NCI-H1694 treated with DMSO at 0.1 percent for 48 hours (cell line): ENCODE results near the gene IL31.

Experiments
- DNase-seq: peaks from one replicate; lab custom pipeline; 2025; lab: John Stamatoyannopoulos, UW

IL31 gene

DNA sequence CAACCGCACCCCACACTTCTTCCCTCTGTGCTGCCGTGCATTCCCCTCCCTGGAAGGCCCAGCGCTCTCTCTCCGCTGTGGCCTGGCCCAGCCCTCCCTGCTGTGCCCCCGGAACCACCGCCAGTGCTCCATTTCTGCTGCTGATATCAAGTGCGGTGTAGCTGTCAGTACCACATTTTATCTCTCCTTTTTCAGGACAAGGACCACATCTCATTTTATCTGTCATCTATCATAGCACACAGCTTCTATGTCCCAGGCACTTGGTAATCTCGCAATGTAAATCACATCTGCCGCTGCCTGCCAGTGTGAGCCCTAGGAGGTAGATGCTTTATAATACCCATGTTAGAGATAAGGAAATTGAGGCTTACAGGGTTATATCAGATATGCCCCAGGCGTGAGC is 18.3 kb downstream of the IL31 start:
- no peak for DNase-seq

DNA sequence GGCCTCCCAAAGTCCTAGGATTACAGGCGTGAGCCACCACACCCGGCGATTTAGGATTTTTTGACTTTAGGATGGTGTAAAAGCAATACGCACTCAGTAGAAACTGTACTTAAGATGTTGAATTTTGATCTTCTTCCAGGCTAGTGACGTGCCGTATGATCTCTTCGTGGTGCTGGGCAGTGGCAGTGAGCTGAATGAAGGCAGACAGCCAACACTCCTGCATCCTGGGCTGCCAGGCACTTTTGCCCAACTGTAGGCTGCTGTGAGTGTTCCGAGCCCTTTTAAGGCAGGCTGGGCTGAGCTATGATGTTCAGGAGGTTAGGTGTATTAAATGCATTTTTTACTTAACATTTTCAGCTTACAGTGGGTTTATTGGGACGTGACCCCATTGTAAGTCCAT is 21.3 kb downstream of the IL31 start:
- DNase-seq = no peak

DNA sequence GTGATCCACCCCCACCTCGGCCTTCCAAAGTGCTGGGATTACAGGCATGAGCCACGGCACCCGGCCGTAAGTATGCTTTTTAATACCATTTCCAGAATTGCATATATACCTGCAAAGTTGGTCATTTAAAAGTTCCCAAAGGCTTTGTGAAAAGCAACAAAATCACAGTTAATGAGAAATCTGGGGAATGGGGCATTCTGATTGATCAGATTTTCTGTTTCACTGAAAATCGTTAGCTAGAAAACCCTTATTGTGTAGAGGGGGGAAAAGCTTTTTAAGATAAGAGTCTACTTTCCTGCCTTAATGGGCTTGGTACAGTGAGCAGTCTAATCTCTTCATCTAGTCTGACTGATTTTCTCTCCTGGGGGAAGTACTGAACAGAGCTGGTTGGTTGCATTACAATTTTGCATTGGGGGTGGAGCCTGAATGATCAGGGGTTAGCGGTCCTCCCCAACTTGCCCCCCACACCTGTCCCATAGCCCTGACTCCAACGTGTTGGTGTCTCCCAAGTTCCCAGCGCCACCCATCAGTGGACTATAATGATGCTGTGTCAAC is 23.8 kb downstream of the IL31 start:
- DNase-seq = no peak

DNA sequence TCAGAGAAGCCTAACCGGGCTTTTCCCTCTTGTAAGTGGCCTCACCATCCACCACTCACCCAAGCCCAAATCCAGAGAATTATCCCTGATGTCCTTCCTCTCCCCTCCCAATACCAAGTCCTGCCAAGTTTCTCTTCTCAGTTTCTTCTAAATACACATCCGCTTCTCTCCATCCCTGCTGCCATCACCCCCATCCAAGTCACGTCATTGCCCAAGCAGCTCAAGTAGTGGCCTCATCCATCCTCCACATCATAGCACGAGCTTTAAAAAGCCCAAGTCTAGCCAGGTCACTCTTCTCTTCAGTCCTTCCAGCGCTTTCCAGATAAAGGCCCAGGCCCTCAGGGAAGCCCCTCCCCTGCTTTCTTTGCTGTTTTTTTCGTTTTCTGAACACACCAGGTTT is 25.4 kb downstream of the IL31 start:
- DNase-seq = no peak

DNA sequence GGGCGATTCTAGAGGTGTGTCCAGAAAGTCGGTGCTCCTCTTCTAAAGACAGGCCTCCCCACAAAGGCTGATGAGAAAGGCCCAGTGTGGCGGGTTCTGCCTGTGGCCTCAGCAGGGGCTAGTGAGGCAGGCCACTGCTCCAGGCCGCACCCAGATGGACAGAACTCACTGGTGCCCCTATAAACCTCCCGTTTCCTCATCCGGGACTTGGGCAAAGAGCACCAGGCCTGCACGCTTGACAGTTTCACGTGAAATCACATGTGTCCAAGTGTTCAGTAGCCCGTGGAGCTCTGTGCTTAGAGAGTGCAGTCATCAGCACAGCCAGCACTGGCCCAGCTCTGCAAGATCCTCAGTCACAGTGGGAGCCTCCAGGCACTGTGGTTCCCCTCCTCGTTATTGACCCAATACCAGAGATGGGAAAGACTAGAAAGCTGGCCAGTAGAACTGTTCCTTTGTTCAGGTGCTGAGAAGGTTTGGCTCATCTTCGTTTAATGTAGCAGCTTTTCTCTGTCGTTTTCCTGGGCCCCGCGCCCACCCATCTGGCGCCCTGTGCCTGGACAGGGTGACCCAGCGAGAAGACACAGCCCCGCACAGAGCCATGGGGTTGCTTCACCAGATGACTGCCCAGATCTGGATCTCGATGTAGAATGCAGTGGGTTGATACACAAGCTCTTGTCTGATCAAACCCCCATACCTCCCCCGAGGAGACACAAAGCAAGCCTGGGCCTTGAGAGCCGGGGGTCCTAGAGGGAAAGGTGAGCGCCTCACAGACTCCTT is 26.3 kb downstream of the IL31 start:
- DNase-seq = no peak

DNA sequence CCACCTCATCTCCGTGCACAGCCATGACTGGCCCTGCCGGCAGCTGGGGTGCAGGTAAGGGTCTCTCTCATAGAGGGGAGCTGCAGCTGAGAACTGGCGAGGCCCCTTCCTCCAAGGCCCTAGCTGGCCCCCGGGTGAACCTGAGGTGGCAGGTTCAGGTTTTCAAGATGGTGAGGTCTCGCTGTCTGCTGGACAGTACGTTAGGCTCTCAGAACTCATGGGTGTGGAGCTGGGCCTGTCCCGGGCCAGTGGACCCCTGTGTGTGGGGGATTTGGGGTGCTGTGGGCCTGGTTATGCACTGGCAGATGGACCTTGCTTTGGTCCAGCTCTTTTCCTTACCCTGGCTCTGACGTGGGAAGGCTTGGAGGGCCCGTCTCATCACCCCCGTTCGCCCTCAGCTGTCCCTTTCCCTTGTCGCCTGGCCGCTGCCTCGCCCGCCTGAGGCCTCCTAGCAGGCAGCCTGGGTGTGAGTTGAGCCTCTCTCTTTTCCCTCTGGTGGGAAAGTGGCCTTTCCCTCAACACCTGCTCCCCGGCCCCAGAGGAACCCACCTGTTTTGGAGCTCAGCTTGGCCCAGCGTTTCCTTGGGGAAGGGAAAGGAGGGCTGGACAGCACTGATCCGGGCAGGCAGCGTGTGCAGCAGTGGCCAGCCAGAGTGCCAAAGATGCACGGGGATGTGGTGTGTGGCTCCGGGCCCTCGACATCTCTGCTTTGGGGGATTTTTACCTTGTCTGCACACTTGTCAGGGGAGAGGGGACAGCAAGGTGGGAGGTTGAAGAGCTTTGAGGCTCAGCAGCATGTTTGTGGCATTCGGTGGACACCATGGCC is 28.3 kb downstream of the IL31 start:
- DNase-seq = no peak

DNA sequence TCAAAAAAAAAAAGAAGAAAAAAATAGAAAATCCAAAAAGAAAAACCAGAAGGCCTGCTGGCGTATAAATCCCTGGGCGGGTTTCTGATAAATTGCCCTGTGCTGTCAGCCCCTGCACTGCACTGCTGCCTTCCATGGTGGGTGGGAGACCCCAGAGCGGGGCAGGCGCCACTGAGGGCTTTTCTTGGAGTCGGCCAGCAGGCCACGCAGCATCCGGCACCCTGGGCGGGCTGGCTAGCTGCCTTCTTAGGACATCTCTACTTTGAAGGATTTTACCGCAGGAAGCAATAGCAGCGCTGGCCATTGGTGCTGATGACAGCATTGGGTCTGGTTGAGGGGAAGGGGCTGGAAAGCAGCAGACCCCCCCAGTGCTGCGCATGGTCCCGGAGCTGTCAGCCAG is 29.1 kb downstream of the IL31 start:
- DNase-seq = no peak

DNA sequence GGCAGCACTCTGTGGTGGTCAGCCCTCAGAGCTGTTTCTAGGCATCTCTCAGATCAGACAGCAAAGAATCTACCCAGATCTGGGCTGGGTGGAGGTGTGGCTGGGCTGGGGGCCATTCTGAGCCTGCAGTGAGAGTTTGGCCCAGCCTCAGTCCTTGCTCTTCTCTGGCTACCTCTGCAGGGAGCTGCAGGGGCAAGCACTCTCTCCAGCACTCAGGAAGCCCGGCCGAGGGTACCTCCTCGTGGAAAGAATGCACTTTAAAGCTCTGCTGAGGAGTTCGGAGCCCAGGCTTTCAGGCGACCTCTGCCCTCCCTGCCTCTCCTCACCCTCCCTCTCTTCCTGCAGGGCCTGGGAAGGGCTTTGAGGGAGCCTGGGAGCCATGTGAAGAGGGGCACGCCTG is 31.2 kb downstream of the IL31 start:
- DNase-seq = no peak

DNA sequence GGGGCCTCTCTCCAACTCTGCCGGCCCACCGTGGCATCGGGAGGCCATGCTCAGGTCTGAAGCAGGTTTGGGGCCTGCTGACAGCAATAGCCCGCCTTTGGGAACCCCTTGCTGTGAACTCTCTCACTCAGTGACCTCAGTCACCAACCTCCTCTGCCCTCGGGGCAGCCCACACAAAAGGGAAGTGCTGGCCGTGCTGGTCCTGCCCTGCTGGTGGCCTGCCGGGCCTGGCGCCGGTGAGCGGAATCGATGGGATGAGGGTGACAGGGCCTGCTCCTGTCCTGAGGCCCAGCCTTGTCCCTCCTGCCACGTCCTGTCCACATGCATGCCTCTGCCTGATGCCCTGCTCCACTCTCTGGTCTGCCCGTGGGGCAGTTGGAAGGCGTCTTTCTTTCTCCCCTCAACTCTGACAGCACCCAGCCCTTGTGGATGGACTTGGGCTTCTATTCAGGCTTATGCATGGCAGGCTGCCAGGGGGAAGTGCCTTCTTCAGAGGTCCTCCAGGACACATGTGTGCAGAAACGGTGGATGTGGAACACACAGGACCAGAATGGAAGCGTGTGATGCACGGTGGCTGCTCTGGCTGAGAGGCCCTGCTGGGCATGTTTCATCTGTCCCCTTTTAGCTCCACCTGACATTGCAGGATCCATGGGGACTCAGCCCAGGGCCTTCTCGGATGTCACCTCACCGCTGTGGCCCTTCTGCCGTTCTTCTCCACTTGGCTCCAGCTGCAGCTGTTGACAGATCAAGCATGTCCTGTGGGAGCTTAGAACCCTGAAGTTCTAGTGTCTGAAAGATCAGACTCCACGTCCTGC is 31.9 kb downstream of the IL31 start:
- DNase-seq = no peak

DNA sequence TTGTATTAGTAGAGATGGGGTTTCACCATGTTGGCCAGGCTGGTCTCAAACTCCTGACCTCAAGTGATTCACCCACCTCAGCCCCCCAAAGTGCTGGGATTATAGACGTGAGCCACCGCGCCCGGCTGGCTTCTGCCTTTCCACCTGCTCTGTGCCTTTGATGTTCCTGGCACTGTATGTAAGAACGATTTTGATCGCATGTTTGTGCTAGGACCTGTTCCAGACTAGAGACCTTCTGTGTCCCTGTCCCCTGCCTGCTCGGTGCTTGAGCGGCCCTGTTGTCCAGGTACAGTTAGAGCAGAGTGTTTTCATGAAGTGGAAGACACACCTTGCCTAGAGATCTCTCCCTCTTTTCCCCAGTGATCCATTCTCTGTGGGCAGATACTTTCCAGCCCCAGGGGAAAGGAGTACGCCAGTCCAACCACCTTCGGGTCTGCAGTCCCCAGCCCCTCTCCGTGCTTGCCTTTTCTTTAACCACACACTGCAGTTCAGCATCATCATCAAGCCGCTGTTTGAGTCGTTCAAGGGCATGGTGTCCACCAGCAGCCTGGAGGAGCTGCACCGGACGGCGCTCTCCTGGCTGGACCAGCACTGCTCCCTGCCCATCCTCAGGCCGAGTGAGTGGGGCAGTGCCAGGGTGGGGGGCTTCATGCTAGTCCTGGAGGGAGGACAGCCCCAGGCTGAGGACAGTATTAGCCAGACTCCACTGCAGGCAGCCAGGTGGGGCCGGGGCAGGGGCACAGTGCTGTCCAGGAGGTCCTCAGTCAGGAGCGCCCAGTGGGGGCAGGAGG is 33.4 kb downstream of the IL31 start:
- no peak for DNase-seq

DNA sequence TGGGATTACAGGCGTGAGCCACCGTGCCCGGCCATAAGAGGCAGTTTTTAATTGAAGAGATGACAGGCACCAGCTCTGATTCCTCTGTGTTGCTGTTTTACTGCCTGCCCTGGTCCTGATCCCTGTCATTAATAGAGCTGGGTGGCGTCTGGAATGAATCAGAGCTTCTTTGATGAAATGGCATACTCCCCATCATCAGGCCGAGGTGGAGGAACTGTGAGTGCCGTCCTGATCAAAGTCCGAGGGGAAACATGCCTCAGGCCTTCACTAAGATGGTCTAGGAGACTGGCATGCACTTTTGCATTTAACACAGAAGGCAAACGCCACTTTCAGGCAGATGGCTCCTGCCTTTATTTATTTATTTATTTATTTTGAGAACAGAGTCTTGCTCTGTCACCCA is 34.1 kb downstream of the IL31 start:
- DNase-seq = no peak

DNA sequence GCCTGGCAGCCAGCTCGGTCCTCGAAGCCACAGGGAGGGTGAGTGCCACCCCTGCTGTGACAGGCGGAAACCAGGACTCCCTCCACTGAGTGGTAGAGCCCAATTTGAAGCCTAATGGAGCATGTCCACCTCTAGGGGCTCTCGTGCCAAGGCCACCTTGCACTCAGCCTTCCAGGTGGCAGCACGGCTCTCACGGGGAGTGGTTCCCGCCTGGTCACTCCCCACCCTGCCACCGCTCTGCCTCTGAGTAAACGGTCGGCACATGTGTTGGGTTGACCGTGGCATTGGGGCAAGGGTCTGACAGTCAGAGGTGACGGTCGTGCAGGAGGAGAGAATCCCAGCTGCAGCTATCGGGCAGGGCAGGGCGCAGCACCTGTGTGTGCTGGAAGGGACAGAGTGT is 34.8 kb downstream of the IL31 start:
- no peak for DNase-seq

DNA sequence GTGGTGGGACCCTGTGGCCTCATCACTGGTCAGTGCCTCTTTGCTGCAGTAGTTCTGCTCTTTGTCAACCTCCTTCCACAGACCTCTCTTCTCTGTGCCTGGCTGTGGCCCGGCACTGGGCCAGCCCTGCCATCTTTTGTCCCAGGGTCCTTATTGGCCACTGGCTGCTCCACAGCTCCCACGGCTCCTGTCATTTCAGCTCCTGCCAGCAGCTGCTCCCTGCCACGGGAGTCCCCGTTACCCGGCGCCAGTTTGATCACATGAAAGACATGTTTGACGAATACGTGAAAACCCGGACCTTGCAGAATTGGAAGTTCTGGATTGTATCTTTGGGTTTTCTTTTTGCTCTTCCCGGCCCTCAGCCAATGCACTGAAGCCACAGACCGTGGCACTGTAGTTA is 35.4 kb downstream of the IL31 start:
- no peak for DNase-seq

DNA sequence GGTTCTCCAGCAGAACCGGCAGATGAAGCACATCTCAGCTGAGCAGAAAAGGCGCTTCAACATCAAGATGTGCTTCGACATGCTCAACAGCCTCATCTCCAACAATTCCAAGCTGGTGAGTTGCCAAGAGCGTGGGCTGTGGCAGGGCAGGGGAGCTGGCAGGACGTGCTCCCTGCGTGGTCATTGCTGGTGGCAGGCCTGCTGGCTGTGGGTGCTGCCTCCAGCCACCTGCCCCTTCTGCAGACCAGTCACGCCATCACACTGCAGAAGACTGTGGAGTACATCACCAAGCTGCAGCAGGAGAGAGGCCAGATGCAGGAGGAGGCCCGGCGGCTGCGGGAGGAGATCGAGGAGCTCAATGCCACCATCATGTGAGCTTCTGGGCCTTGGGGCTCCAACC is 35.8 kb downstream of the IL31 start:
- DNase-seq = no peak

DNA sequence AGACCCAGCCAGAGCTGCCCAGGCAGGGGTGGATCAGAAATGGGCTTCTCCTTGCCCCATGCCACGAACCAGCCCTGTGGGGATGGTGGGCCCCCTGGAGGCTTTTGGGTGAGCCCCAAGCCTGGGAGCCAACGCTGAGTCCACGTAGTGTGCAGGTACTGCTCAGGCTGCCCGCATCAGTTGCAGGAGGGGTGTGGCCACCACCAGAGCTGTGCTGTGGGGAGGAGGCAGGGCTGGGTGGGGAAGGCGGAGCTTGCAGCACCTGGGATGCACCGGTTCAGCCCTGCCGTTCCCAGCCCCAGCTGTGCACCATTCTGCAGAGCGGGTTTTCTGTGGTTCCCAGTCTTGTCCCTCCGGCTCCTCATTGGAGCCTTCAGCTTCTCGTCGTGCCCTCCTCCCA is 36.3 kb downstream of the IL31 start:
- no peak for DNase-seq

DNA sequence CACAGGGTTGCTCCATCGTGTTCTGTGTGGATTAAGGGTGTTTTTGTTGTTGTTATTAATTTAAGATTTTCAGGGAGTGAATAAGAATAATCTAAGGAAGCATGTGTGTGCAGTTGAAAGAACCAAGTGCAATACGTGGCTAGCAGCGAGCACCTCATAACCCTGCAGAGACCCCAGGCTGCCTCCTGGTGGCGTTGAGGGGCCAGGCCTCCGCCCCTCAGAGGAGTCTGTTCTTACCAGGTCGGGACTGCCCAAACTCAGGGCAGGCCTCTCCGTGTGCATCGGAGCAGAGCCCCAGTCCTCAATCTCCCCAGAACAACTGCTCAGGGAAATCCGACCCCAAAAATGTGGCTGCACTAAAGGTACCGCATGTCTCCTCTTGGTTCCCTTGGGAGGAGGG is 36.8 kb downstream of the IL31 start:
- no peak for DNase-seq

DNA sequence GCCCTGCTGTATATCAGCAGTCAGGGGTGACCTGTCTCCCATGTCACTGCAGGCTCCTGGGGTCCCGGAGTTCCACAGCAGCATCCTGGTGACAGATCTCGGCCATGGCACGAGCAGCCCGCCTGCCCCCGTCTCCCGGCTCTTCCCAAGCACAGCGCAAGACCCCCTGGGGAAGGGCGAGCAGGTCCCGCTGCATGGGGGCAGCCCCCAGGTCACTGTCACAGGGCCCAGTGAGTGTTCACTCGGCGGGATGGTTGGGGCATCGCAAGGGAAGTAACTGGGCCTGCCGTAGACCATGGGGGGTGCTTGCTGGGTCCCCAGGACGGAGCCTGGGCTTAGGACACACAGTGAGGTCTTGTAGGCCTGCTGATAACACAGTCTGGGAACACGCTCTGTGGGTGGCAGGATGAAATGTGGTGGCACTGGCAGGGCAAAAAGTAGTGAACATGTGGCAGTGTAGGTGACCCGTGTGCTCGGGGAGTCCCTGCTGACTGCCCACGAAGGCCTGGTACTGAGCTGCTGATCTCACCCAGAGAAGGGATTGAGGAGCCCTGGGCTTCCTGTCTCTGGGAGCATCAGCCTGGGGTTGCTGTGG is 38.5 kb downstream of the IL31 start:
- no peak for DNase-seq

DNA sequence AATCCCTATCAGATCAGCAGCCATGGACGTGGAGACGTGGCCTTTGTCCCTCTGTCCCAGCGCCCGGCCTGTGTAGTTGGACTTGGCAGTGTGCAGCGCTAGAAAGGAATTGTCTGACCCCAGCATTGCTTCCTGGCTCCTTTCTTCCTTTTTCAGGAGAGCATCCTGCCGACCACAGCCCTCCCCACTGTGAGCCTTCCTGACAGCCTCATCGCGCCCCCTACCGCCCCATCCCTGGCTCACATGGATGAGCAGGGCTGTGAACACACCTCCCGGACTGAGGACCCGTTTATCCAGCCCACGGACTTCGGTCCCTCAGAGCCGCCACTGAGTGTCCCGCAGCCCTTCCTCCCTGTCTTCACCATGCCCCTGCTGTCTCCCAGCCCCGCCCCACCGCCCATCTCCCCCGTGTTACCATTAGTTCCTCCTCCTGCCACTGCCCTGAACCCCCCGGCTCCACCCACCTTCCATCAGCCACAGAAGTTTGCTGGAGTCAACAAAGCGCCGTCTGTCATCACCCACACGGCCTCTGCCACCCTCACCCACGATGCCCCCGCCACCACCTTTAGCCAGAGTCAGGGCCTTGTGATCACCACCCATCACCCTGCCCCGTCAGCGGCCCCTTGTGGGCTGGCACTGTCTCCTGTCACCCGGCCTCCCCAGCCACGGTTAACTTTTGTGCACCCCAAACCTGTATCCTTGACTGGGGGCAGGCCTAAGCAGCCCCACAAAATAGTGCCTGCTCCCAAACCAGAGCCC is 40.6 kb downstream of the IL31 start:
- DNase-seq = no peak

DNA sequence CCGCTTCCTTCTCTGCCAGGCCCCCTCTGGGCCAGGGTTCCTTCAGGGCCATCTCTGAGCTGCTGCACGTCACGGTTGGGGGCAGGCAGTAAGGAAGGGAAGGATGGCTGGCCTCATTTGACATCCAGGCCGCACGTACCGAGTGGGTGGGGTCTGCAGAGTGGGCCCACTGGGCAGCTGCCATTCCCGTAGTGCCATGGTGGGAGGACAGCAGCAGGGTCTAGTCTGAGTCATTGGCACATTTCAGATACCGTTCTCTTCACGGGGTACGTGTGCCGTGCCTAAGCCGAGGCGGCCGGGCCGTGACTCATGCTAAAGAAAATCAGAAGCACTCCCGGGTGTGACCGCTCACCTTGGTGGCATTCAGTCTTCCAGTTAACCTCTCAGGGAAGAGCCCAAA is 43.9 kb downstream of the IL31 start:
- no peak for DNase-seq

DNA sequence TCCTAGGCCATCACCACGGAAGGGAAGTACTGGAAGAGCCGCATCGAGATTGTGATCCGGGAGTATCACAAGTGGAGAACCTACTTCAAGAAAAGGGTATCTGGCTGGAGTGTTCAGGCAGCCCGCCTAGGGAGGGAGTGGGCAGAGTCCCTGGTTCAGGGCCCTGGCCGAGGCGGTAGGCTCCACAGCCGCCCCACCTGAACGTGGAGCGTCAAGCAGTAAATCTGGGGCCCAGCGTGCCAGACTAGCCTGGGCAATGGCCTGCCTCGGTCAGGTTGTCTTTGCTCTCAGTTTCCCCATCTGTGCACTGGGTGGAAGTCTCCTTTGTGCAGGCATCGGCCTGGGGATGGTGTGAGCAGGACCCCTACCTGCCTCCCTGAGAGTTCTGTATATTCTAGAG is 44.9 kb downstream of the IL31 start:
- no peak for DNase-seq

DNA sequence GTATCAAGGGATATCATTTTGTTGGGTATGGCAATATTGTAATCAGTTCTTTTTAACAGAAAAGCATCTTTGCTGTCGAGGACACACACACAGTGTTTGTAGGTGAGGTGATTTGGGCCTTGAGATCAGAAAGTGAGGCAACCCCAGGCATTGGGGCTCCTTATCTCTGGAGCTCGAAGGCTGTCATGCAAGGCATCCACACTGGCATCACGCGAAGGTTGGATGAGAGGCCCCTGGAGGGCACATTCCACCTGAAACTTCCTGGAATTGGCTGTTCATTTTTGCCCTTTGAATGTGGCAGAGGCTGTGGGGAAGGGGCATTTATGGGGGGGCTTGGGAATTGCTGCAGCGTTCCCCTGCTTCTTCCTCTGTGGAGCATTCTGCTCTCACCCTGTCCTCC is 45.5 kb downstream of the IL31 start:
- DNase-seq = no peak
